Measurements from ENCODE around the gene IFRD2. TPM values are rescaled to one million over a fixed set of nuclear protein-coding genes. Genes with fewer than 3 reads are reported as not detected.

Gene IFRD2
- total and polyA plus RNA-seq, 2 of the 13 experiments (the other 11 are each of a cell fraction or from before 2014, with no cell fraction given), result 32.8 to 96.1 TPM

DNA sequence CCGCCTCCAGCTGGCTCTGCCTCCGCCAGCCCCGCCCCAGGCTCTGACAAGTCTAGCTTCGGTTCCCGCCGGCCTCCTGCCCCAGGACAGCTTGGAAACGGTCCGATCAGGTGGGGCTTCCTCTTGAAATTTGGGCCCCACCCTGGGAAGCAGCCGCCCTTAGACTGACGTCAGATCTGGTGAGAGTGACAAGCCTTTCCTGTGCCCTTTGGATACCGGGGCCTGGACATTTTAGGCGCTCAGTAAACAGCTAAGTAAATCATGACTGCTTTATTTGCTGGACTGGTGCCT is 7.4 kb upstream of the IFRD2 start (continued):
- TF ChIP-seq, protein P1, sequence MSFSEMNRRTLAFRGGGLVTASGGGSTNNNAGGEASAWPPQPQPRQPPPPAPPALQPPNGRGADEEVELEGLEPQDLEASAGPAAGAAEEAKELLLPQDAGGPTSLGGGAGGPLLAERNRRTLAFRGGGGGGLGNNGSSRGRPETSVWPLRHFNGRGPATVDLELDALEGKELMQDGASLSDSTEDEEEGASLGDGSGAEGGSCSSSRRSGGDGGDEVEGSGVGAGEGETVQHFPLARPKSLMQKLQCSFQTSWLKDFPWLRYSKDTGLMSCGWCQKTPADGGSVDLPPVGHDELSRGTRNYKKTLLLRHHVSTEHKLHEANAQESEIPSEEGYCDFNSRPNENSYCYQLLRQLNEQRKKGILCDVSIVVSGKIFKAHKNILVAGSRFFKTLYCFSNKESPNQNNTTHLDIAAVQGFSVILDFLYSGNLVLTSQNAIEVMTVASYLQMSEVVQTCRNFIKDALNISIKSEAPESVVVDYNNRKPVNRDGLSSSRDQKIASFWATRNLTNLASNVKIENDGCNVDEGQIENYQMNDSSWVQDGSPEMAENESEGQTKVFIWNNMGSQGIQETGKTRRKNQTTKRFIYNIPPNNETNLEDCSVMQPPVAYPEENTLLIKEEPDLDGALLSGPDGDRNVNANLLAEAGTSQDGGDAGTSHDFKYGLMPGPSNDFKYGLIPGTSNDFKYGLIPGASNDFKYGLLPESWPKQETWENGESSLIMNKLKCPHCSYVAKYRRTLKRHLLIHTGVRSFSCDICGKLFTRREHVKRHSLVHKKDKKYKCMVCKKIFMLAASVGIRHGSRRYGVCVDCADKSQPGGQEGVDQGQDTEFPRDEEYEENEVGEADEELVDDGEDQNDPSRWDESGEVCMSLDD (CRISPR knock-in tag; IDR thresholded peaks at IDR 0.05; ENCODE audit: borderline replicate concordance), result peak; percentile 38; the same call in 1 of the 2 replicates
- TF ChIP-seq, protein P2, sequence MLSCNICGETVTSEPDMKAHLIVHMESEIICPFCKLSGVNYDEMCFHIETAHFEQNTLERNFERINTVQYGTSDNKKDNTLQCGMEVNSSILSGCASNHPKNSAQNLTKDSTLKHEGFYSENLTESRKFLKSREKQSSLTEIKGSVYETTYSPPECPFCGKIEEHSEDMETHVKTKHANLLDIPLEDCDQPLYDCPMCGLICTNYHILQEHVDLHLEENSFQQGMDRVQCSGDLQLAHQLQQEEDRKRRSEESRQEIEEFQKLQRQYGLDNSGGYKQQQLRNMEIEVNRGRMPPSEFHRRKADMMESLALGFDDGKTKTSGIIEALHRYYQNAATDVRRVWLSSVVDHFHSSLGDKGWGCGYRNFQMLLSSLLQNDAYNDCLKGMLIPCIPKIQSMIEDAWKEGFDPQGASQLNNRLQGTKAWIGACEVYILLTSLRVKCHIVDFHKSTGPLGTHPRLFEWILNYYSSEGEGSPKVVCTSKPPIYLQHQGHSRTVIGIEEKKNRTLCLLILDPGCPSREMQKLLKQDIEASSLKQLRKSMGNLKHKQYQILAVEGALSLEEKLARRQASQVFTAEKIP (CRISPR knock-in tag; IDR thresholded peaks at IDR 0.05; ENCODE audit: borderline replicate concordance), result no peak
- TF ChIP-seq, protein P3, sequence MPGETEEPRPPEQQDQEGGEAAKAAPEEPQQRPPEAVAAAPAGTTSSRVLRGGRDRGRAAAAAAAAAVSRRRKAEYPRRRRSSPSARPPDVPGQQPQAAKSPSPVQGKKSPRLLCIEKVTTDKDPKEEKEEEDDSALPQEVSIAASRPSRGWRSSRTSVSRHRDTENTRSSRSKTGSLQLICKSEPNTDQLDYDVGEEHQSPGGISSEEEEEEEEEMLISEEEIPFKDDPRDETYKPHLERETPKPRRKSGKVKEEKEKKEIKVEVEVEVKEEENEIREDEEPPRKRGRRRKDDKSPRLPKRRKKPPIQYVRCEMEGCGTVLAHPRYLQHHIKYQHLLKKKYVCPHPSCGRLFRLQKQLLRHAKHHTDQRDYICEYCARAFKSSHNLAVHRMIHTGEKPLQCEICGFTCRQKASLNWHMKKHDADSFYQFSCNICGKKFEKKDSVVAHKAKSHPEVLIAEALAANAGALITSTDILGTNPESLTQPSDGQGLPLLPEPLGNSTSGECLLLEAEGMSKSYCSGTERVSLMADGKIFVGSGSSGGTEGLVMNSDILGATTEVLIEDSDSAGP (CRISPR knock-in tag; IDR thresholded peaks at IDR 0.05; ENCODE audit: borderline replicate concordance), result no peak
- TF ChIP-seq RAD51 (IDR thresholded peaks at IDR 0.05; ENCODE audit: borderline replicate concordance) (no peak), ZNF883 (CRISPR knock-in tag; IDR thresholded peaks at IDR 0.05; ENCODE audit: not compliant biosample characterization) (no peak), POLR2AphosphoS5 (IDR thresholded peaks at IDR 0.05; ENCODE audit: low read depth, low read length) (peak; percentile 36; the same call in 1 of the 2 replicates), ZNF879 (CRISPR knock-in tag; IDR thresholded peaks at IDR 0.05) (no peak), ZNF713 (CRISPR knock-in tag; IDR thresholded peaks at IDR 0.05) (0 out of 2 replicates have a peak, but pooled peaks have one; percentile 79), RFX1 (IDR thresholded peaks at IDR 0.05) (no peak), XRCC5 (optimal IDR thresholded peaks at IDR 0.05; ENCODE audit: low read length) (peak; percentile 33), NR2F2 (IDR thresholded peaks at IDR 0.05; ENCODE audit: borderline replicate concordance, low read depth) (0 out of 2 replicates have a peak, but pooled peaks have one; percentile 26), ZBTB20 (CRISPR knock-in tag; IDR thresholded peaks at IDR 0.05; ENCODE audit: borderline replicate concordance, low read depth) (peak; percentile 56; the same call in 1 of the 2 replicates), GABPB1 (CRISPR knock-in tag; IDR thresholded peaks at IDR 0.05) (peak; percentile 51; the same call in 1 of the 2 replicates)
- TF ChIP-seq, protein P4, sequence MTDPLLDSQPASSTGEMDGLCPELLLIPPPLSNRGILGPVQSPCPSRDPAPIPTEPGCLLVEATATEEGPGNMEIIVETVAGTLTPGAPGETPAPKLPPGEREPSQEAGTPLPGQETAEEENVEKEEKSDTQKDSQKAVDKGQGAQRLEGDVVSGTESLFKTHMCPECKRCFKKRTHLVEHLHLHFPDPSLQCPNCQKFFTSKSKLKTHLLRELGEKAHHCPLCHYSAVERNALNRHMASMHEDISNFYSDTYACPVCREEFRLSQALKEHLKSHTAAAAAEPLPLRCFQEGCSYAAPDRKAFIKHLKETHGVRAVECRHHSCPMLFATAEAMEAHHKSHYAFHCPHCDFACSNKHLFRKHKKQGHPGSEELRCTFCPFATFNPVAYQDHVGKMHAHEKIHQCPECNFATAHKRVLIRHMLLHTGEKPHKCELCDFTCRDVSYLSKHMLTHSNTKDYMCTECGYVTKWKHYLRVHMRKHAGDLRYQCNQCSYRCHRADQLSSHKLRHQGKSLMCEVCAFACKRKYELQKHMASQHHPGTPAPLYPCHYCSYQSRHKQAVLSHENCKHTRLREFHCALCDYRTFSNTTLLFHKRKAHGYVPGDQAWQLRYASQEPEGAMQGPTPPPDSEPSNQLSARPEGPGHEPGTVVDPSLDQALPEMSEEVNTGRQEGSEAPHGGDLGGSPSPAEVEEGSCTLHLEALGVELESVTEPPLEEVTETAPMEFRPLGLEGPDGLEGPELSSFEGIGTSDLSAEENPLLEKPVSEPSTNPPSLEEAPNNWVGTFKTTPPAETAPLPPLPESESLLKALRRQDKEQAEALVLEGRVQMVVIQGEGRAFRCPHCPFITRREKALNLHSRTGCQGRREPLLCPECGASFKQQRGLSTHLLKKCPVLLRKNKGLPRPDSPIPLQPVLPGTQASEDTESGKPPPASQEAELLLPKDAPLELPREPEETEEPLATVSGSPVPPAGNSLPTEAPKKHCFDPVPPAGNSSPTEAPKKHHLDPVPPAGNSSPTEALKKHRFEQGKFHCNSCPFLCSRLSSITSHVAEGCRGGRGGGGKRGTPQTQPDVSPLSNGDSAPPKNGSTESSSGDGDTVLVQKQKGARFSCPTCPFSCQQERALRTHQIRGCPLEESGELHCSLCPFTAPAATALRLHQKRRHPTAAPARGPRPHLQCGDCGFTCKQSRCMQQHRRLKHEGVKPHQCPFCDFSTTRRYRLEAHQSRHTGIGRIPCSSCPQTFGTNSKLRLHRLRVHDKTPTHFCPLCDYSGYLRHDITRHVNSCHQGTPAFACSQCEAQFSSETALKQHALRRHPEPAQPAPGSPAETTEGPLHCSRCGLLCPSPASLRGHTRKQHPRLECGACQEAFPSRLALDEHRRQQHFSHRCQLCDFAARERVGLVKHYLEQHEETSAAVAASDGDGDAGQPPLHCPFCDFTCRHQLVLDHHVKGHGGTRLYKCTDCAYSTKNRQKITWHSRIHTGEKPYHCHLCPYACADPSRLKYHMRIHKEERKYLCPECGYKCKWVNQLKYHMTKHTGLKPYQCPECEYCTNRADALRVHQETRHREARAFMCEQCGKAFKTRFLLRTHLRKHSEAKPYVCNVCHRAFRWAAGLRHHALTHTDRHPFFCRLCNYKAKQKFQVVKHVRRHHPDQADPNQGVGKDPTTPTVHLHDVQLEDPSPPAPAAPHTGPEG (CRISPR knock-in tag; IDR thresholded peaks at IDR 0.05), result peak; percentile 16; the same call in 1 of the 2 replicates
- TF ChIP-seq, protein P5, sequence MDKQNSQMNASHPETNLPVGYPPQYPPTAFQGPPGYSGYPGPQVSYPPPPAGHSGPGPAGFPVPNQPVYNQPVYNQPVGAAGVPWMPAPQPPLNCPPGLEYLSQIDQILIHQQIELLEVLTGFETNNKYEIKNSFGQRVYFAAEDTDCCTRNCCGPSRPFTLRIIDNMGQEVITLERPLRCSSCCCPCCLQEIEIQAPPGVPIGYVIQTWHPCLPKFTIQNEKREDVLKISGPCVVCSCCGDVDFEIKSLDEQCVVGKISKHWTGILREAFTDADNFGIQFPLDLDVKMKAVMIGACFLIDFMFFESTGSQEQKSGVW (CRISPR knock-in tag; IDR thresholded peaks at IDR 0.05; ENCODE audit: borderline replicate concordance), result no peak
- TF ChIP-seq, protein P6, sequence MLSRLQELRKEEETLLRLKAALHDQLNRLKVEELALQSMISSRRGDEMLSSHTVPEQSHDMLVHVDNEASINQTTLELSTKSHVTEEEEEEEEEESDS (CRISPR knock-in tag; IDR thresholded peaks at IDR 0.05; ENCODE audit: borderline replicate concordance), result peak; percentile 56; the same call in 1 of the 2 replicates

All from HepG2 (cell line).